Stromal cell of bone marrow (primary cell): ENCODE results near the gene OR51B2.
"Not testable (repeated sequence)": the region's sequence is repeated elsewhere in the genome, so short reads cannot be mapped to it uniquely, and the experiment has no call there.

Experiments used
- DNase-seq: peaks from one replicate; pipeline ENCODE4 v3.0.0-alpha.2; 2012; ENCODE audit warnings: low read depth

OR51B2 gene

GRCh38 chr11:5324197-5324596, at the start of gene OR51B2:
Gene OR51B2, minus strand, starts transcription at chr11:5324297. Its CDS starts 0 bp downstream, at chr11:5324297.
- no peak for DNase-seq

GRCh38 chr11:5369789-5370188, 45.7 kb upstream of the OR51B2 start:
- DNase-seq = peak; percentile 23

- no peak for DNase-seq
These were observed 44.5 kb upstream of the OR51B2 start for GRCh38 chr11:5368502-5369043.

GRCh38 chr11:5367448-5368074, 43.5 kb upstream of the OR51B2 start:
- peak; percentile 64 for DNase-seq

GRCh38 chr11:5366856-5367255, 42.8 kb upstream of the OR51B2 start:
- no peak for DNase-seq

GRCh38 chr11:5366365-5366764, 42.3 kb upstream of the OR51B2 start:
- not testable (repeated sequence) for DNase-seq

GRCh38 chr11:5364214-5364613, 40.1 kb upstream of the OR51B2 start:
- DNase-seq = no peak

GRCh38 chr11:5363679-5364078, 39.6 kb upstream of the OR51B2 start:
- no peak for DNase-seq

- no peak for DNase-seq
These were observed 38.0 kb upstream of the OR51B2 start for GRCh38 chr11:5362017-5362625.

- DNase-seq = not testable (repeated sequence)
These were observed 31.9 kb upstream of the OR51B2 start for GRCh38 chr11:5356031-5356430.

GRCh38 chr11:5351208-5351607, 27.1 kb upstream of the OR51B2 start, which contains the start of gene OR51B6:
Gene OR51B6, plus strand, starts transcription at chr11:5351508. Its CDS starts 0 bp downstream, at chr11:5351508.
- no peak for DNase-seq

GRCh38 chr11:5349550-5349949, 25.5 kb upstream of the OR51B2 start:
- DNase-seq = no peak

GRCh38 chr11:5348551-5349194, 24.6 kb upstream of the OR51B2 start:
- no peak for DNase-seq

GRCh38 chr11:5345831-5346230, 21.7 kb upstream of the OR51B2 start:
- no peak for DNase-seq

- DNase-seq = no peak
These were observed 19.6 kb upstream of the OR51B2 start, which contains the start of gene OR51B5 for GRCh38 chr11:5343474-5344335. Gene OR51B5, minus strand, starts transcription at chr11:5343524. Its CDS starts 0 bp downstream, at chr11:5343524.

- no peak for DNase-seq
These were observed 15.8 kb upstream of the OR51B2 start for GRCh38 chr11:5339771-5340322.

- not testable (repeated sequence) for DNase-seq
These were observed 13.2 kb upstream of the OR51B2 start for GRCh38 chr11:5337253-5337652.

- DNase-seq = no peak
These were observed 12.2 kb upstream of the OR51B2 start for GRCh38 chr11:5336331-5336730.

- DNase-seq = no peak
These were observed 11.1 kb upstream of the OR51B2 start for GRCh38 chr11:5335170-5335569.

GRCh38 chr11:5317292-5317691, 6.8 kb downstream of the OR51B2 start:
- no peak for DNase-seq

- DNase-seq = not testable (repeated sequence)
These were observed 10.6 kb downstream of the OR51B2 start for GRCh38 chr11:5313326-5314023.
